Amniotic epithelial cell (primary cell): Measurements from ENCODE around the gene TRIM10.
"Not testable (repeated sequence)": the region's sequence is repeated elsewhere in the genome, so short reads cannot be mapped to it uniquely, and the experiment has no call there.

Source experiments
- DNase-seq: peaks from one replicate; pipeline ENCODE4 v3.0.0-alpha.2; 2010; ENCODE audit warnings: low read depth

The TRIM10 gene

GRCh38 chr6:30154061-30154460 is 7.0 kb downstream of the TRIM10 start:
- DNase-seq, result no peak

- no peak for DNase-seq
Measured at GRCh38 chr6:30152910-30153610, 8.0 kb downstream of the TRIM10 start.

- DNase-seq, result no peak
Measured at GRCh38 chr6:30152016-30152673, 8.9 kb downstream of the TRIM10 start.

GRCh38 chr6:30151580-30151979 is 9.4 kb downstream of the TRIM10 start:
- no peak for DNase-seq

- no peak for DNase-seq
Measured at GRCh38 chr6:30150671-30151395, 10.2 kb downstream of the TRIM10 start.

GRCh38 chr6:30149858-30150550 is 11.0 kb downstream of the TRIM10 start:
- no peak for DNase-seq

GRCh38 chr6:30149234-30149633 is 11.8 kb downstream of the TRIM10 start:
- DNase-seq, result no peak

GRCh38 chr6:30147096-30147495 is 13.9 kb downstream of the TRIM10 start:
- DNase-seq, result no peak

- no peak for DNase-seq
Measured at GRCh38 chr6:30145818-30146217, 15.2 kb downstream of the TRIM10 start.

GRCh38 chr6:30144811-30145210 is 16.2 kb downstream of the TRIM10 start:
- no peak for DNase-seq

GRCh38 chr6:30143780-30144179 is 17.2 kb downstream of the TRIM10 start:
- no peak for DNase-seq

GRCh38 chr6:30142665-30143064 is 18.3 kb downstream of the TRIM10 start:
- DNase-seq, result no peak

GRCh38 chr6:30140240-30140639 is 20.8 kb downstream of the TRIM10 start:
- not testable (repeated sequence) for DNase-seq

GRCh38 chr6:30136570-30137286 is 24.3 kb downstream of the TRIM10 start:
- DNase-seq, result no peak

GRCh38 chr6:30135757-30136156 is 25.3 kb downstream of the TRIM10 start, which contains the start of gene TRIM40:
TRIM40 (plus strand) TSS chr6:30136140; CDS start chr6:30137037, 897 bp downstream.
- DNase-seq, result no peak

- no peak for DNase-seq
Measured at GRCh38 chr6:30135147-30135546, 25.9 kb downstream of the TRIM10 start.

- DNase-seq, result no peak
Measured at GRCh38 chr6:30131947-30132497, 29.0 kb downstream of the TRIM10 start.

GRCh38 chr6:30130887-30131862 is 29.8 kb downstream of the TRIM10 start:
- peak; percentile 84 for DNase-seq

GRCh38 chr6:30130179-30130679 is 30.8 kb downstream of the TRIM10 start:
- no peak for DNase-seq
